ENCODE results near the gene WNT7B.

DNA sequence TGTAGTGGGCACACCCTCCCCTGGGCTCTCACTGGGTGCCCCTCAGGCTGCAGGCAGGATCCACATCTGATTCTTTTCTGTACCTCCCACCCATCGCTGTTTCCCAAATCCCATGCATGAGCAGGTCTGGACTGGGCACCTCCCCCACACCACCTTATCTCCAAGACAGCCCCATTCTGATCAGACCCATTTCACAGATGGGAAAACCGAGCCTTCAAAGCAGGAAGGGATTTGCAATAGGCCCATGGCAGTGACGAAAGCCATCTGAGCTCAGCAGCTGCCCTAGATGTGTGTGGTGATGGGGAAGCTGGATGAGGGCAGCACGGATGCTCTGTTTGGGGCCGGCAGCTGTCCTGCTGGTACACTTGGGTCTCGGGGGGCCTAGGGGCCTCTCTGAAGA, 41.4 kb downstream of the WNT7B start:
- TF ChIP-seq RARB (CRISPR knock-in tag; IDR thresholded peaks at IDR 0.05), result no peak
- TF ChIP-seq CSDC2 (CRISPR knock-in tag; IDR thresholded peaks at IDR 0.05), result no peak
- no peak for TF ChIP-seq ZFP30 (CRISPR knock-in tag; IDR thresholded peaks at IDR 0.05)
- TF ChIP-seq, protein P1, sequence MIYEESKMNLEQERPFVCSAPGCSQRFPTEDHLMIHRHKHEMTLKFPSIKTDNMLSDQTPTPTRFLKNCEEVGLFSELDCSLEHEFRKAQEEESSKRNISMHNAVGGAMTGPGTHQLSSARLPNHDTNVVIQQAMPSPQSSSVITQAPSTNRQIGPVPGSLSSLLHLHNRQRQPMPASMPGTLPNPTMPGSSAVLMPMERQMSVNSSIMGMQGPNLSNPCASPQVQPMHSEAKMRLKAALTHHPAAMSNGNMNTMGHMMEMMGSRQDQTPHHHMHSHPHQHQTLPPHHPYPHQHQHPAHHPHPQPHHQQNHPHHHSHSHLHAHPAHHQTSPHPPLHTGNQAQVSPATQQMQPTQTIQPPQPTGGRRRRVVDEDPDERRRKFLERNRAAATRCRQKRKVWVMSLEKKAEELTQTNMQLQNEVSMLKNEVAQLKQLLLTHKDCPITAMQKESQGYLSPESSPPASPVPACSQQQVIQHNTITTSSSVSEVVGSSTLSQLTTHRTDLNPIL (CRISPR knock-in tag; IDR thresholded peaks at IDR 0.05; ENCODE audit: low read depth), result no peak
- TF ChIP-seq TCF4 (CRISPR knock-in tag; IDR thresholded peaks at IDR 0.05; ENCODE audit: borderline replicate concordance), result no peak
- no peak for TF ChIP-seq ARNTL (CRISPR knock-in tag; IDR thresholded peaks at IDR 0.05; ENCODE audit: borderline replicate concordance, low read depth)
- no peak for TF ChIP-seq BACH2 (CRISPR knock-in tag; IDR thresholded peaks at IDR 0.05; ENCODE audit: borderline replicate concordance)
- TF ChIP-seq, protein P2, sequence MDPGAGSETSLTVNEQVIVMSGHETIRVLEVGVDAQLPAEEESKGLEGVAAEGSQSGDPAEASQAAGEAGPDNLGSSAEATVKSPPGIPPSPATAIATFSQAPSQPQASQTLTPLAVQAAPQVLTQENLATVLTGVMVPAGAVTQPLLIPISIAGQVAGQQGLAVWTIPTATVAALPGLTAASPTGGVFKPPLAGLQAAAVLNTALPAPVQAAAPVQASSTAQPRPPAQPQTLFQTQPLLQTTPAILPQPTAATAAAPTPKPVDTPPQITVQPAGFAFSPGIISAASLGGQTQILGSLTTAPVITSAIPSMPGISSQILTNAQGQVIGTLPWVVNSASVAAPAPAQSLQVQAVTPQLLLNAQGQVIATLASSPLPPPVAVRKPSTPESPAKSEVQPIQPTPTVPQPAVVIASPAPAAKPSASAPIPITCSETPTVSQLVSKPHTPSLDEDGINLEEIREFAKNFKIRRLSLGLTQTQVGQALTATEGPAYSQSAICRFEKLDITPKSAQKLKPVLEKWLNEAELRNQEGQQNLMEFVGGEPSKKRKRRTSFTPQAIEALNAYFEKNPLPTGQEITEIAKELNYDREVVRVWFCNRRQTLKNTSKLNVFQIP (CRISPR knock-in tag; IDR thresholded peaks at IDR 0.05; ENCODE audit: borderline replicate concordance, low read depth), result no peak
- no peak for TF ChIP-seq ZNF70 (CRISPR knock-in tag; IDR thresholded peaks at IDR 0.05)
- TF ChIP-seq SNAI2 (CRISPR knock-in tag; IDR thresholded peaks at IDR 0.05), result no peak
- TF ChIP-seq, protein P3, sequence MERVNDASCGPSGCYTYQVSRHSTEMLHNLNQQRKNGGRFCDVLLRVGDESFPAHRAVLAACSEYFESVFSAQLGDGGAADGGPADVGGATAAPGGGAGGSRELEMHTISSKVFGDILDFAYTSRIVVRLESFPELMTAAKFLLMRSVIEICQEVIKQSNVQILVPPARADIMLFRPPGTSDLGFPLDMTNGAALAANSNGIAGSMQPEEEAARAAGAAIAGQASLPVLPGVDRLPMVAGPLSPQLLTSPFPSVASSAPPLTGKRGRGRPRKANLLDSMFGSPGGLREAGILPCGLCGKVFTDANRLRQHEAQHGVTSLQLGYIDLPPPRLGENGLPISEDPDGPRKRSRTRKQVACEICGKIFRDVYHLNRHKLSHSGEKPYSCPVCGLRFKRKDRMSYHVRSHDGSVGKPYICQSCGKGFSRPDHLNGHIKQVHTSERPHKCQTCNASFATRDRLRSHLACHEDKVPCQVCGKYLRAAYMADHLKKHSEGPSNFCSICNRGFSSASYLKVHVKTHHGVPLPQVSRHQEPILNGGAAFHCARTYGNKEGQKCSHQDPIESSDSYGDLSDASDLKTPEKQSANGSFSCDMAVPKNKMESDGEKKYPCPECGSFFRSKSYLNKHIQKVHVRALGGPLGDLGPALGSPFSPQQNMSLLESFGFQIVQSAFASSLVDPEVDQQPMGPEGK (CRISPR knock-in tag; IDR thresholded peaks at IDR 0.05; ENCODE audit: borderline replicate concordance), result no peak
- no peak for TF ChIP-seq ZNF565 (CRISPR knock-in tag; conservative IDR thresholded peaks at IDR 0.05; ENCODE audit: low read depth)
- no peak for TF ChIP-seq ZFP3 (CRISPR knock-in tag; IDR thresholded peaks at IDR 0.05)
